T-helper 1 cell treated with Interleukin-12 subunit alpha and Interleukin-12 subunit beta and Interleukin-4 antibody, amounts not matched to agents 30 ng/mL and 1 ng/mL, for 36 hours (primary cell): Measurements from ENCODE around the gene PARVG. TPM values are rescaled to one million over a fixed set of nuclear protein-coding genes. Genes with fewer than 3 reads are reported as not detected.

ENCODE experiments used
- intact Hi-C: fragments of 100-400 bp; cut with micrococcal nuclease; formaldehyde crosslinking; loops from one replicate; pipeline ENCODE4 v1.15.1; 2024
- total RNA-seq: library from RNA; stranded (reverse); gene quantifications from 2 replicates; pipeline ENCODE4 v1.2.3, GENCODE V29; 2022

Gene PARVG
- total RNA-seq, 1 donor from 2014 or later: 128 TPM

- intact Hi-C loops: loop anchor here (2.0 to 5.0 kb wide), 6 partner anchors 98 to 502 kb away; partner anchors contain the start of gene SAMM50
Measured at GRCh38 chr22:44179989-44180705, 578 bp upstream of the PARVG start.

GRCh38 chr22:44181033-44181911, 547 bp downstream of the PARVG start:
- intact Hi-C loops: loop anchor here (1.0 to 5.0 kb wide), 8 partner anchors 99 to 501 kb away; partner anchors contain the start of gene SAMM50

- intact Hi-C loops: loop anchor here (1.0 to 5.0 kb wide), 11 partner anchors 9 to 500 kb away; partner anchors contain the start of genes EFCAB6, RTL6 and SAMM50
Measured at GRCh38 chr22:44181912-44182587, 1.3 kb downstream of the PARVG start.

GRCh38 chr22:44182588-44183286, 2.0 kb downstream of the PARVG start:
- intact Hi-C loops: loop anchor here (1.0 to 5.0 kb wide), 7 partner anchors 9 to 500 kb away; partner anchors contain the start of genes EFCAB6 and RTL6

GRCh38 chr22:44183287-44183588, 2.5 kb downstream of the PARVG start:
- intact Hi-C loops: loop anchor here (2.0 to 5.0 kb wide), 5 partner anchors 101 to 499 kb away; partner anchors contain the start of gene EFCAB6

GRCh38 chr22:44184006-44184405, 3.3 kb downstream of the PARVG start:
- intact Hi-C loops: loop anchor here (5.0 kb wide), 4 partner anchors 102 to 498 kb away; no protein-coding TSS in a partner anchor

GRCh38 chr22:44185237-44186120, 4.8 kb downstream of the PARVG start:
- intact Hi-C loops: no loop called here

- intact Hi-C loops: no loop called here
Measured at GRCh38 chr22:44186121-44186510, 5.4 kb downstream of the PARVG start.

GRCh38 chr22:44186737-44187136, 6.0 kb downstream of the PARVG start:
- intact Hi-C loops: no loop called here

GRCh38 chr22:44187652-44188230, 7.0 kb downstream of the PARVG start:
- intact Hi-C loops: no loop called here

- intact Hi-C loops: no loop called here
Measured at GRCh38 chr22:44188316-44188715, 7.6 kb downstream of the PARVG start.

- intact Hi-C loops: no loop called here
Measured at GRCh38 chr22:44188986-44189630, 8.4 kb downstream of the PARVG start.

GRCh38 chr22:44190381-44190976, 9.8 kb downstream of the PARVG start:
- intact Hi-C loops: loop anchor here (5.0 kb wide), 1 partner anchor 512 kb away; the partner anchor contains the start of gene PRR5

- intact Hi-C loops: loop anchor here (1.0 to 5.0 kb wide), 2 partner anchors 9 to 511 kb away; partner anchors contain the start of gene PRR5
Measured at GRCh38 chr22:44191036-44191454, 10.3 kb downstream of the PARVG start.

GRCh38 chr22:44192098-44192815, 11.5 kb downstream of the PARVG start:
- intact Hi-C loops: loop anchor here (5.0 kb wide), 1 partner anchor 510 kb away; the partner anchor contains the start of gene PRR5

- intact Hi-C loops: loop anchor here (5.0 kb wide), 1 partner anchor 509 kb away; the partner anchor contains the start of gene PRR5
Measured at GRCh38 chr22:44192816-44193534, 12.2 kb downstream of the PARVG start.

GRCh38 chr22:44193535-44193891, 12.8 kb downstream of the PARVG start:
- intact Hi-C loops: loop anchor here (5.0 kb wide), 1 partner anchor 509 kb away; the partner anchor contains the start of gene PRR5
